Activated T-cell treated with anti-CD3 and anti-CD28 coated beads, Interleukin-2, amount 50 U/mL, for 4 hours (primary cell): ENCODE results near the gene SOCS2. TPM values are rescaled to one million over a fixed set of nuclear protein-coding genes. Genes with fewer than 3 reads are reported as not detected.

ENCODE experiments used
- ATAC-seq, 2 donors: fragments of 200-7000 bp; cut with Tn5 transposase; one replicate each; pipeline ENCODE4 v1.10.0; 2021
- DNase-seq: peaks from one replicate; pipeline ENCODE4 v3.0.0-alpha.2; 2020
- H3K27me3 Mint-ChIP-seq: one replicate; pipeline ENCODE4 v1.8.0; 2021; ENCODE audit warnings: low read depth, mixed read lengths
- H3K36me3 Mint-ChIP-seq: one replicate; pipeline ENCODE4 v1.8.0; 2022; ENCODE audit warnings: mixed read lengths; ENCODE audit not compliant: insufficient read depth
- H3K4me1 Mint-ChIP-seq: one replicate; pipeline ENCODE4 v1.8.0; 2021; ENCODE audit warnings: low read depth, mixed read lengths
- H3K4me3 Mint-ChIP-seq: one replicate; pipeline ENCODE4 v1.8.0; 2021; ENCODE audit warnings: mild to moderate bottlenecking, moderate library complexity, mixed read lengths
- H3K9me3 Mint-ChIP-seq: one replicate; pipeline ENCODE4 v1.8.0; 2021; ENCODE audit warnings: mixed read lengths
- total RNA-seq, 3 donors: library from RNA; stranded (reverse); gene quantifications; one replicate each; pipeline ENCODE4 v1.2.1, GENCODE V29; 2021

The SOCS2 gene
- total RNA-seq, 3 donors from 2014 or later: 6.5 to 10.9 (median 8.6) TPM

DNA sequence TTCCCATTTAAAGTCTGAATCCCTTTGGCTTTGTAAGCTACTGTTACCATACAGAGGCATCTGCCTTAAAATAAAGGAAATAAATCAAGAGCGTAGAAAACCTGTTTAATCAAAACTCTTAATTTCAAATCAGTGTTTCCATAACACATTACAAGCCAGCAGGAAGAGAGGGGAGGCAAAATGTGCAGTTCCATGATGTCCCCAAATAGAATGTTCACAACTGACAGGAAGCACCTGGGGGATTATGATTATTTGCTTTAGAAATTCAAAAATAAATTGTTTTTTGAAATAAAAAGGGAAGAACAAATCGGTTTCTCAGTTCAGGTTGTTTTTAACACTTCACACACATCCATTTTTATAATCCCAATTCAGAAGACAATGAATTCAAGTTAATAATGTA, 21.4 kb downstream of the SOCS2 start:
- no peak for ATAC-seq

DNA sequence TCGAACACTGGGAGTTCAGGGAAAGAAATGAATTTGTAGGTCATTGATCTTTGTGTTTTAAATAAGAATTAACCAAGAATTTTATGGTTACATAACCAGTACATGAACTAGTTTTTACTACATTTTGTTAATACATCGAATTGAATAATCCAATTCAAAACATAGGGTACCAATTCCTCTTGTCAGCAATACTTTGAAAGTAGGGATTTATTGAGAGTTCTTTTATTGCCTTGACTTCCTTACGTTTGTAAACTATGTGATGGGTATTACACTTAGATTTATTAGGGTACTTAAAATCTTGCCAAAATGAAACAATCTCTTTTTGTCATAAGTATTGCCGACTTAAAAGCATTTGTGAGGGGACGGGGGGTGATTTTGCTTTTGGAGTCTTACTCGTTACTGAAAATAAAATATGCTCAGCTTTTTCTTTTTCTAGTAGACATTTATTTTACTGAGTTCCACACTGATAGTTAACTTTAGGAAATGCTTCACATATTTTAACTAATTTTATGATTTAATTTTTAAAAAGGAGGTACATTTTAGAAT, 22.4 kb downstream of the SOCS2 start:
- H3K36me3 Mint-ChIP-seq: no peaks in the 10 kb centered on the region
- DNase-seq (no peak), ATAC-seq (no peak)
- H3K4me1 Mint-ChIP-seq: peaks cover 16% of the 10 kb centered on the region
- H3K9me3 Mint-ChIP-seq: no peaks in the 10 kb centered on the region
- H3K4me3 Mint-ChIP-seq: no peak overlapping the region
- H3K27me3 Mint-ChIP-seq: peaks cover 51% of the 10 kb centered on the region

More for the DNA sequence above, 21.4 kb downstream of the SOCS2 start:
- no peak for DNase-seq
- H3K9me3 Mint-ChIP-seq: no peaks in the 10 kb centered on the region
- no peak overlapping the region for H3K4me3 Mint-ChIP-seq
- no peaks in the 10 kb centered on the region for H3K36me3 Mint-ChIP-seq
- peaks cover 56% of the 10 kb centered on the region for H3K27me3 Mint-ChIP-seq
- peaks cover 19% of the 10 kb centered on the region for H3K4me1 Mint-ChIP-seq

- no peak overlapping the region for H3K4me3 Mint-ChIP-seq
- peaks cover 16% of the 10 kb centered on the region for H3K4me1 Mint-ChIP-seq
- ATAC-seq (no peak), DNase-seq (no peak)
- no peaks in the 10 kb centered on the region for H3K9me3 Mint-ChIP-seq
- H3K27me3 Mint-ChIP-seq: peaks cover 48% of the 10 kb centered on the region
- no peaks in the 10 kb centered on the region for H3K36me3 Mint-ChIP-seq
These were observed 22.9 kb downstream of the SOCS2 start for GRCh38 chr12:93595351-93595750.

DNA sequence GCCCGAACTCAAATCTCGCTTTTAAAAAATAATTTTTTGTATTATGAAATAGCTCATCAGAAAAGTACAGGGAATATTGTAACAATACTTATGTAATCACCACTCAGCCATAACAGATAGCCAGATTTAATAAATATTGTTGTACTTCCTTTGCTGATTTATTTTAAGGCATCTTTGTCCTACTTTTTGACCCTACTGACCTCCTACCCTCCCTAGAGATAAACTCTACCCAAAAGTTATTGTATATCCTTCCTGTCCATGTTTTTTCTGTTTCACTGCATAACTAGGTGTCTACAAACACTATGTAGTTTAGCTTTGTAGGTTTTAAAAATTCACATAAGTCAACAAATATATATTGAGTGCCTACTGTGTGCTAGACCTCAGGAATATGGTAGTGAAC, 25.1 kb downstream of the SOCS2 start:
- no peak overlapping the region for H3K4me3 Mint-ChIP-seq
- peaks cover 29% of the 10 kb centered on the region for H3K27me3 Mint-ChIP-seq
- no peaks in the 10 kb centered on the region for H3K9me3 Mint-ChIP-seq
- H3K36me3 Mint-ChIP-seq: no peaks in the 10 kb centered on the region
- ATAC-seq: no peak
- peaks cover 3% of the 10 kb centered on the region for H3K4me1 Mint-ChIP-seq
- DNase-seq: no peak

DNA sequence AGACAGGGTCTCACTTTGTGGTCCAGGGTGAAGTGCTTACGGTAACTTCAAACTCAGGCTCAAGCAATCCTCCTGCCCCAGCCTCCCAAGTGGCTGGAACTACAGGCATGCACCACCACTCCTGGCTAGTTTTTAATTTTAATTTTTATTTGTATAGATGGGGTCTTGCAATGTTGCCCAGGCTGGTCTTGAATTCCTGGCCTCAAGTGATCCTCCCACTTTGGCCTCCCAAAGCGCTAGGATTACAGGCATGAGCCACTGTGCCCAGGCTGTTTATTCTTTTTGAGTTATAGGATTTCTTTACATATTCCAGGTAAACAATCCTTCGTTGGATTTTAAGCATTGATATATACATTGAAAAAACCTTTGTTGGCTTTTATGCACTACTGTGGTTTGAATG, 26.7 kb downstream of the SOCS2 start:
- Mint-ChIP-seq H3K36me3 (no peaks in the 10 kb centered on the region), H3K27me3 (peaks cover 18% of the 10 kb centered on the region), H3K4me3 (no peak overlapping the region), H3K4me1 (no peaks in the 10 kb centered on the region), H3K9me3 (no peaks in the 10 kb centered on the region)
- ATAC-seq (no peak), DNase-seq (no peak)

- Mint-ChIP-seq H3K36me3 (no peaks in the 10 kb centered on the region), H3K4me3 (no peak overlapping the region), H3K4me1 (no peaks in the 10 kb centered on the region), H3K27me3 (peaks cover 9% of the 10 kb centered on the region), H3K9me3 (no peaks in the 10 kb centered on the region)
- DNase-seq (no peak), ATAC-seq (no peak)
These were observed 29.1 kb downstream of the SOCS2 start for GRCh38 chr12:93601591-93601990.

DNA sequence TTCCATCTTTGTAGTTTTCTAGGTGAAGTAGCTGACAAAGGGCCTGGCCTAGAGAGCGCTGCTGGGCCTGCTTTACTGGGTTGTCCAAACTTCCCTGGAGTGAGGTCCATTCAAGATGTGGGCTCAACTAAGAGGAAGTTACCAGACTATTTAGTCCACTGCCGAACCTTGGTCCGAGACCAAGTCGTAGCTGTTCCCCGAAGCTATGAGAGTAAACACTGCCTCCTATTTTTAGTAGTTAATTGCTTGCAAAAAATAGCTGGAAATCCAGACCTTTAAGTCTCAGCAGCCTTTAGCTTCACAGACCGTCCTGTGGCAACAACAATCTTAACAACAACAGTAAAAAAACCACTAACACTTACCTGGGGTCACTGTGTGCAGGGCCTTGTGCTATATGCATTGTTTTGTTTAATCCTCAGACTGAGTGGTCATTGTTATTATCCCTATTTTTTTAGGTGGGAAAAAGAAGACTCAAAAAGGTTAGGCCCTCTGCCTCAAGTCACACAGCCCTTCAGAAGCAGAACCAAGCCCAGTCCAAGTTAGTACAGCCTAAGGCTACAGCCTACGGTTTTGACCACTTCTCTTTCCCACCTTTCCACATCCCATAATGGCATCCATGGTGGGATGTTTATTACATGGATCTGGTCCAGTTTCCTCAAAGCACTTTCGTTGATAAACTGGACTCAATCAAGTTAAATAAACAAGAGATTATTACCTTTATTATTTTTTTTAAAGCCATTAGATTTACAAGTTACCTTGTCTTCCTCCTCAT, 30.6 kb downstream of the SOCS2 start:
- no peaks in the 10 kb centered on the region for H3K36me3 Mint-ChIP-seq
- no peak overlapping the region for H3K4me3 Mint-ChIP-seq
- no peaks in the 10 kb centered on the region for H3K9me3 Mint-ChIP-seq
- H3K27me3 Mint-ChIP-seq: peaks cover 4% of the 10 kb centered on the region
- no peaks in the 10 kb centered on the region for H3K4me1 Mint-ChIP-seq
- ATAC-seq: no peak
- no peak for DNase-seq

DNA sequence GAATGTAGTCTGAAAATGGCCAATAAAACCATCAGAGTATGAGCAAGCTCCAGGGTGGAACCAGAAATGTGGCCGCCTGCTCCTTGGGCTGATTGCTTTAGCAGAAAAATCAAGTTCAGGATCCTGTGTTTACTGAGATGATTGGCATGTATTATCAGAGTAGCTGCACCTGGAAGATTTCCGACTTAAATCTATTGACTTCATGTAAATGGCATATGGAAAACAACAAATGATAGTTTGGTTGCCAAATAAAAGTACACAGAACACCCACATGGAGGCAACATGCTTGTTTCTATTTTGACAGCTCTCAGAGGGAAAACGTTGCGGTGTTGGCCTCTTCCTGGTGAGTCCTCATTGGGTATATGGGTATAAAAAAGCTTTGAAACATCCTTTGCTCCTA, 31.3 kb downstream of the SOCS2 start:
- H3K4me3 Mint-ChIP-seq: no peak overlapping the region
- peaks cover 2% of the 10 kb centered on the region for H3K27me3 Mint-ChIP-seq
- ATAC-seq (no peak), DNase-seq (no peak)
- H3K9me3 Mint-ChIP-seq: no peaks in the 10 kb centered on the region
- no peaks in the 10 kb centered on the region for H3K4me1 Mint-ChIP-seq
- no peaks in the 10 kb centered on the region for H3K36me3 Mint-ChIP-seq

DNA sequence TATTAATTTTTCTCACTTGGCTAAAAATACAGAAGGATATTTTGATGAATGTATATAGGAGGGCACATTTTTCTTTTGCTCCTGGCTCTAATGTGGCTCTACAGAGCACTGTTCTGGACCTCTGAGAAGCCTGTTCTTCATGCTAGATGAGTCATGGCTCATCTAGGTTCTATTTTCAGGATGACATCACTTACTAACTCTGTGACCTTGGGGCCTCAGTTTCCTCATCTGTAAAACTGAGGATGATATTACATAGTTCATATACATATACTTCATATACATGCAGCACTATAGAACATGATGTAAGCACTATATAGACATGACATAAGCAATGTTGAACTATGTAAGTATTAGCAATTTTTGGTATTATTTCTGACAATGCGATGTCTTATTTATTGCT, 35.8 kb downstream of the SOCS2 start:
- H3K27me3 Mint-ChIP-seq: peaks cover 7% of the 10 kb centered on the region
- H3K4me3 Mint-ChIP-seq: no peak overlapping the region
- no peaks in the 10 kb centered on the region for H3K9me3 Mint-ChIP-seq
- DNase-seq: no peak
- no peak for ATAC-seq
- no peaks in the 10 kb centered on the region for H3K4me1 Mint-ChIP-seq
- no peaks in the 10 kb centered on the region for H3K36me3 Mint-ChIP-seq

DNA sequence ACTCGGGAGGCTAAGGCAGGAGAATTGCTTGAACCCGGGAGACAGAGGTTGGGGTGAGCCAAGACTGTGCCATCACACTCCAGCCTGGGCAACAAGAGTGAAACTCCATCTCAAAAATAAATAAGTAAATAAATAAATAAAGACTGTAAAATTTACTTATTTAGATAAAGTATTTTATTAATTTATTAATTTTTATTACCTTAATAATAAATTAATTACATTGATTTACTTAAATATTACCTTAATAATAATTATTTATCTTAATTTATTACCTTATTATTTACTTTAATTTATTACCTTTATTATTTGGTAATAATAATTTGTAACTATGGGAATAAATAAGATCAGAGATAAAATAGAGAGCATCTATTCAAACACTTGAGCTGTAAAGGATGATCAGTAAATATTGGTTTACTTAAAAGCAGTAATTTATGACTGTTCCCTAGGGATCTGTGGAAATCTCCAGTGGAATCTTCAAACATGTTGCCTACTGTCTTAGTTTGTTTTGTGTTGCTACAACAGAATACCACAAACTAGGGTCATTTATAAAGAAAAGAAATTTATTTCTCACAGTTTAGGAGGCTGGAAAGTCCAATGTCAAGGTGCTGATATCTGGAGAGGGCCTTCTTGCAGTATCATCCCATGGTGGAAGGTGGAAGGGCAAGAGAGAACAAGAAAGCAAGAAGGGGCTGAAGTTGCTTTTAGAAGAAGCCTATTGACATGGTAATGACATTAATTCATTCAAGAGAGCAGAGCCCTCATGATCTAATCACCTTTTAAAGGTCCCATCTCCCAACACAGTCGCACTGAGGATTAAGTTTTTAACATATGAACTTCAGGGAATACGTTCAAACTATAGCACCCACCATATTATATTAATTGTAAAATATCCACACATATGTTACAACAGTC, 37.1 kb downstream of the SOCS2 start:
- ATAC-seq: no peak
- Mint-ChIP-seq H3K4me1 (no peaks in the 10 kb centered on the region), H3K36me3 (no peaks in the 10 kb centered on the region), H3K27me3 (peaks cover 7% of the 10 kb centered on the region), H3K9me3 (no peaks in the 10 kb centered on the region), H3K4me3 (no peak overlapping the region)
- DNase-seq: no peak

- DNase-seq: no peak
- H3K4me1 Mint-ChIP-seq: no peaks in the 10 kb centered on the region
- H3K27me3 Mint-ChIP-seq: peaks cover 7% of the 10 kb centered on the region
- ATAC-seq: no peak
- no peaks in the 10 kb centered on the region for H3K9me3 Mint-ChIP-seq
- H3K4me3 Mint-ChIP-seq: no peak overlapping the region
- H3K36me3 Mint-ChIP-seq: no peaks in the 10 kb centered on the region
These were observed 40.3 kb downstream of the SOCS2 start for GRCh38 chr12:93612776-93613175.

- Mint-ChIP-seq H3K4me1 (no peaks in the 10 kb centered on the region), H3K4me3 (no peak overlapping the region), H3K27me3 (peaks cover 7% of the 10 kb centered on the region), H3K9me3 (no peaks in the 10 kb centered on the region), H3K36me3 (no peaks in the 10 kb centered on the region)
- DNase-seq (no peak), ATAC-seq (no peak)
These were observed 42.6 kb downstream of the SOCS2 start for GRCh38 chr12:93614917-93615596.

- Mint-ChIP-seq H3K9me3 (no peaks in the 10 kb centered on the region), H3K27me3 (peaks cover 7% of the 10 kb centered on the region), H3K4me1 (no peaks in the 10 kb centered on the region), H3K4me3 (no peak overlapping the region), H3K36me3 (no peaks in the 10 kb centered on the region)
- no peak for ATAC-seq
- DNase-seq: no peak
These were observed 44.2 kb downstream of the SOCS2 start for GRCh38 chr12:93616584-93617101.

DNA sequence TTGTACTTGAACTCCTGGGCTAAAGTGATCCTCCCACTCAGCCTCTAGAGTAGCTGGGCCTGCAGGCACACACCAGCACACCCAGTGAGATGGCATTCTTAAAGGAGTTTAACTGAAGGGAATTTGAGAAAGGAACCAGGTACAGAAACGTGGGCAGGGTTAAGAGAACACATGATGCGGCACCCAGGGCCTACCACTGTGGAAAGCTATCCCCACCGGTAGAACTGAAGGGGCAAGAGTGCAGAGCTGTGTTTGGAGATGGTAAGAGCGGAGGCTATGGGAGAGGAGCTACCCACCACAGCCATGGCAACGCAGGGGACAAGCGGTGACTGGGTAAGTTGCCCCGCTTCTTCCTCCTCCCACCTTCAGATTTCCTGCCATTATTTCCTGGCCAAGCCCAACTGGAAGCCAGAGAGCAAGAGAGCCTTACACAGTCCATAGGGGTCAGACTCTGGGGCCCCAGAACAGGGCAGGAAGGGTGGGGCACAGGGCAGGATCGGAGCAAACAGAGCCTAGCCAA, 46.5 kb downstream of the SOCS2 start:
- no peak for DNase-seq
- ATAC-seq: no peak
- H3K36me3 Mint-ChIP-seq: no peaks in the 10 kb centered on the region
- no peaks in the 10 kb centered on the region for H3K27me3 Mint-ChIP-seq
- no peak overlapping the region for H3K4me3 Mint-ChIP-seq
- no peaks in the 10 kb centered on the region for H3K9me3 Mint-ChIP-seq
- no peaks in the 10 kb centered on the region for H3K4me1 Mint-ChIP-seq
